ENCODE measurements around the gene KLHL26.

GRCh38 chr19:18655173-18655844 is 18.5 kb downstream of the KLHL26 start:
- TF ChIP-seq CTCF (IDR thresholded peaks at IDR 0.05) = no peak
- no peak for TF ChIP-seq EP300 (IDR thresholded peaks at IDR 0.05)
